Ovary (tissue), 9 donors: Measurements from ENCODE around the gene CLIC1. TPM values are rescaled to one million over a fixed set of nuclear protein-coding genes. Genes with fewer than 3 reads are reported as not detected.

Experiments used
- DNase-seq, 5 donors: peaks; one replicate each; pipeline ENCODE4 v3.0.0-alpha.2; 2019 to 2020
- H3K27ac ChIP-seq, 2 donors: fragments of 200-600 bp; one replicate each; pipeline versions ENCODE4 v1.5.1 to v1.8.0; 2019 to 2022
- H3K27me3 ChIP-seq: fragments of 200-600 bp; one replicate; pipeline ENCODE4 v1.8.0; 2022
- H3K36me3 ChIP-seq: fragments of 200-600 bp; sonication (generic); one replicate; pipeline ENCODE4 v1.5.1; 2019
- H3K4me1 ChIP-seq: one replicate; pipeline ENCODE4 v1.8.1; 2013; ENCODE audit warnings: mild to moderate bottlenecking, moderate library complexity; ENCODE audit not compliant: insufficient read depth
- H3K4me3 ChIP-seq: fragments of 200-600 bp; sonication (generic); one replicate; pipeline ENCODE4 v1.5.1; 2017
- H3K9me3 ChIP-seq, 2 donors: fragments of 200-600 bp in 1 of 2; sonication (generic) in 1 of 2; one replicate each; pipeline versions ENCODE4 v1.5.1 to v1.8.1; 2013 to 2019; ENCODE audit warnings: mild to moderate bottlenecking in 1 of 2, moderate library complexity in 1 of 2
- EP300 ChIP-seq: sonication (generic); formaldehyde crosslinking; IDR thresholded peaks from one replicate; pipeline ENCODE4 v1.6.1; 2017; ENCODE audit warnings: antibody characterized with exemption
- POLR2A ChIP-seq: fragments of 450-650 bp; IDR thresholded peaks from one replicate; pipeline ENCODE4 v1.6.1; 2017; ENCODE audit warnings: antibody characterized with exemption, mild to moderate bottlenecking, moderate library complexity
- WGBS, 3 donors: extraction: QIAGEN DNeasy Blood & Tissue Kit in 1 of 3; methylation state at CpG; one replicate each; pipeline versions ENCODE4 v1.1.5 to v1.1.7; 2013 to 2017; 5-methylcytosine and 5-hydroxymethylcytosine counted together
- intact Hi-C, 4 donors: fragments of 100-400 bp; cut with DNase I; formaldehyde crosslinking; loops; one replicate each; pipeline versions ENCODE4 v1.11.0 to v1.15.1; 2022 to 2023
- polyA plus RNA-seq, 2 donors: library from polyadenylated mRNA; stranded (reverse); fragments of 200-250 nt in 1 of 2; fragments of 350-450 nt in 1 of 2; fragmentation: Illumina TruSeq in 1 of 2; extraction: RNeasy Lipid Tissue Mini Kit (QIAGEN cat#74804) in 1 of 2; gene quantifications; one replicate each; pipeline ENCODE4 v1.2.3, GENCODE V29; 2013 to 2014
- total RNA-seq, 7 donors: library from RNA; depleted of rRNA in 2 of 7; stranded (reverse); fragments of >200 nt in 2 of 7; fragmentation: NEBNext Ultra II Directional in 3 of 7; extraction: Animal tissue kit (Norgen Biotek cat#: 25700) in 3 of 7; gene quantifications; one replicate each; pipeline versions ENCODE4 v1.1.0 to v1.2.4, GENCODE V29; 2016 to 2023
- TF ChIP-seq, protein P1 (sequence below), 3 donors: fragments of 450-650 bp in 2 of 3; fragments of 200-600 bp in 1 of 3; IDR thresholded peaks; one replicate each; pipeline versions ENCODE4 v1.5.1 to v1.8.0; 2016 to 2022; ENCODE audit warnings: antibody characterized with exemption in 3 of 3, mild to moderate bottlenecking in 1 of 3
- donor health status: DM: no; HTN: no; CAD: no; lungs with moderate emphysema.
- donor health status: DM: no; HTN: no; CAD: no.
- donor health status: Bipolar disorder and iron deficiency.
- donor health status: DM: yes; HTN: yes; CAD: no.
- donor health status: DM: no; HTN: no; CAD: no.
- donor health status: DM: yes; HTN: yes; CAD: no.

The CLIC1 gene
- total and polyA plus RNA-seq, 9 donors, result 128 to 473 (median 185) TPM

DNA sequence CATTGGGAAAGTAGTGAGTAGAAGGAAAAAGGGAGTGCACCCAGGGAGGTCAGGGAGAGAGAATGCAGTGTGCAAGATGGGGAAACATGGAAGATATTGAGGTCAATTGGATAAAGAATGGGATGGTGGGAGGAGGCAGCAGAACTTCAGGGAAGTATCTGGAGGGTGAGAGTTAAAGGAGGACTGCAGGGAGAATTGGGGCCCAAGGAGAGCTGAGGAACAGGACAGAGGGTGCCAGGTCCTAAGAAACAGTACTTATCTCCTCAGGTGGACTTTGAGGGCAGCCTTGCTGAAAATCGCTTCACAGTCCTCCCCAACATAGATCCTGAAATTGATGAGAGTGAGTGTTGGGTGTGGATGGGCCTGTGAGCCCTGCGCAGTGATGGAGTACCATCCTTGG, 22.0 kb upstream of the CLIC1 start:
- Histone ChIP-seq H3K27ac (no peak overlapping the region), H3K27me3 (no peaks in the 10 kb centered on the region), H3K9me3 (no peaks in the 10 kb centered on the region), H3K4me3 (no peak overlapping the region), H3K4me1 (no peaks in the 10 kb centered on the region), H3K36me3 (no peaks in the 10 kb centered on the region)
- TF ChIP-seq EP300, result no peak
- no peak for TF ChIP-seq POLR2A
- TF ChIP-seq, protein P1, sequence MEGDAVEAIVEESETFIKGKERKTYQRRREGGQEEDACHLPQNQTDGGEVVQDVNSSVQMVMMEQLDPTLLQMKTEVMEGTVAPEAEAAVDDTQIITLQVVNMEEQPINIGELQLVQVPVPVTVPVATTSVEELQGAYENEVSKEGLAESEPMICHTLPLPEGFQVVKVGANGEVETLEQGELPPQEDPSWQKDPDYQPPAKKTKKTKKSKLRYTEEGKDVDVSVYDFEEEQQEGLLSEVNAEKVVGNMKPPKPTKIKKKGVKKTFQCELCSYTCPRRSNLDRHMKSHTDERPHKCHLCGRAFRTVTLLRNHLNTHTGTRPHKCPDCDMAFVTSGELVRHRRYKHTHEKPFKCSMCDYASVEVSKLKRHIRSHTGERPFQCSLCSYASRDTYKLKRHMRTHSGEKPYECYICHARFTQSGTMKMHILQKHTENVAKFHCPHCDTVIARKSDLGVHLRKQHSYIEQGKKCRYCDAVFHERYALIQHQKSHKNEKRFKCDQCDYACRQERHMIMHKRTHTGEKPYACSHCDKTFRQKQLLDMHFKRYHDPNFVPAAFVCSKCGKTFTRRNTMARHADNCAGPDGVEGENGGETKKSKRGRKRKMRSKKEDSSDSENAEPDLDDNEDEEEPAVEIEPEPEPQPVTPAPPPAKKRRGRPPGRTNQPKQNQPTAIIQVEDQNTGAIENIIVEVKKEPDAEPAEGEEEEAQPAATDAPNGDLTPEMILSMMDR (IDR thresholded peaks at IDR 0.05), result no peak
- 93 to 98% (median 97%) methylated on average over 2 of the region's 2 CpGs for WGBS, 3 donors
- intact Hi-C loops, result no loop called here
- DNase-seq, result no peak

DNA sequence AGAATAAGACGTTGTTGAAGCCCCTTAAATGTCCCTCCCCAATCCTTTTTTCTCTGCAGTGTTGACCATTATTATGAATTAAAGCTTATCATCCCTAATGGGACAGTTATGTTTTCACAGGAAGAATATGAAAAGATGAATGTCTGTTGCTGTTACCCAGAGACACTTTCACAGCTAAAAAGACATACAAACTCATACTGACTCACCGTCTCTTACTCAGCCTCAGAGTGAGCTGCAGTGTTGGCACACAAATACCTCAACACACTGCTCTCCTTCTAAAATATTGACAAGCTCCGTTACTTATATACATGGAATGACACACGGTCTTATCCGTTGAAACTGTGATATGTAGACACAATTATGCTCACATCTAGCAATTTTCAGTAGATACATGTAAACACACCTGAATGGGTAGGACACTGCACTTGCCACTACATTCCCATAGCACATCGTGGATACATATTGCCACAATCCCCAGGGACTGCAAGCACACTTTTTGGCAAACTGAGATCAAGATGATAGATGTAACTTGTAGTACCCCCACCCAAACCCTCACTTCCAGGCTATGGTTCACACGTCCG, 16.5 kb upstream of the CLIC1 start:
- H3K27ac ChIP-seq, result no peak overlapping the region
- no peaks in the 10 kb centered on the region for H3K4me1 ChIP-seq
- no peak for DNase-seq
- H3K36me3 ChIP-seq, result no peaks in the 10 kb centered on the region
- no peak for TF ChIP-seq EP300
- no peaks in the 10 kb centered on the region for H3K27me3 ChIP-seq
- intact Hi-C loops, result no loop called here
- no peaks in the 10 kb centered on the region for H3K9me3 ChIP-seq
- WGBS, 3 donors, result 57 to 64% (median 58%) methylated on average over 8 of the region's 8 CpGs
- H3K4me3 ChIP-seq, result no peak overlapping the region

DNA sequence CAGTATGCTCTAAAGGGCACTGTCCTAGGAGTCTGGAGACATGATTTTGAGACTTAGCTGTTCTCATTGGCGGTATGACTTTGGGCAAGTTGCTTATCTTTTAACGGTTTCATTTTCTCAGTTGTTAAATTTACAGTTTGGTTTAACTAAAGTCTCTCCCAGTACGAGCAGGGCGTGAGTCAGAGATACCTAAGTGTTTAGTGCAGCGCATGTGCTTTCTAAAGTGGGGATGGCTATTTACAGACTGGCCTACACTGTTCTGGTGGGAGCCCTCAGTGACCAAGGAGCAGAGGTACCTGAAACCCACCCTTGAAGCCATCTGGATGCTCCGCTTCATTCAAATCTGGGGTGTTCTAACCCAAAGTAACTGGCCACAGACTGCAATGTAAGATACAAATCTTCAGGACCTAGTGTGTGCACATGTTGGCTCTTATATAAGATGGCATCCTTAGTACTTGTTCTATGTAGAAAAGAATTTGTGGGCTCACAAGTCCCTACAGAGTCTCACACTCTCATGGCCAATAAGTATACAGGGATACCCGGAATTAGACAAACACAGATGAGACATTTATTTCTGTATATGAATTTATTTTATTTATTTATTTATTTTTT, 14.2 kb upstream of the CLIC1 start:
- H3K9me3 ChIP-seq, result no peaks in the 10 kb centered on the region
- no peaks in the 10 kb centered on the region for H3K36me3 ChIP-seq
- H3K27me3 ChIP-seq, result no peaks in the 10 kb centered on the region
- DNase-seq, result no peak
- WGBS, 3 donors, result 74 to 82% (median 81%) methylated on average over 7 of the region's 7 CpGs
- TF ChIP-seq, protein P1 (IDR thresholded peaks at IDR 0.05), result no peak
- TF ChIP-seq POLR2A (no peak), EP300 (no peak)
- intact Hi-C loops, result loop anchor here in 1 of 4 donors (2.0 kb wide), 1 partner anchor 36 kb away; no protein-coding TSS in a partner anchor
- H3K4me1 ChIP-seq, result peaks cover 2% of the 10 kb centered on the region
- H3K4me3 ChIP-seq, result no peak overlapping the region
- no peak overlapping the region for H3K27ac ChIP-seq

DNA sequence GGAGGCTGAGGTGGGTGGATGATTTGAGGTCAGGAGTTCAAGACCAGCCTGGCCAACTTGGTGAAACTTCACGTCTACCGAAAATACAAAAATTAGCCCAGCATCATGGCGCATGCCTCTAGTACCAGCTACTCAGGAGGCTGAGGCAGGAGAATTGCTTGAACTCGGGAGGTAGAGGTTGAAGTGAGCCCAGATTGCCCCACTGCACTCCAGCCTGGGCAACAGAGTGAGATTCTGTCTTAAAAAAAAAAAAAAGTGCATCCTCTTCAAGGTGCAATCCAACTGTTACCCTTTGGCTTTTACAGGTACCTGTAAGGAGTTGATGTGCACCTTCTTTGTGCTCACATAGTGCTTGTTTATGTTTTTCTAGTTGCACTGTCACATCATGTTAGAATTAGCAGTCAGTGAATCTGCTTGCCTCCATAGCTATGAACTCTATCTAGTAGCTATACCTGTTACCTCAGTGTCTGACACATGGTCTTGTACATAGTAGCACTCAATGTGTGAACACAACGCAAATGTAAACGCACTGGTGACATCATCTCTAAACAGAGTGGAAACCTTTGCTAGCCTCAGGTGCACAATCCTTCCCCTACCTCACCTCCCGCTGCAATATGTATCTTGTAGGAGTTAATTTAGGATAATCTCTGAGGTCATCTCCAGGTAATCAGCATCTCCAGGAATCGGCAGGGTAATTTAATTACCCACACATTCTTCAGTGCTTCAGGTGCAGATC, 13.1 kb upstream of the CLIC1 start:
- DNase-seq, result no peak
- no peak overlapping the region for H3K4me3 ChIP-seq
- no peaks in the 10 kb centered on the region for H3K36me3 ChIP-seq
- intact Hi-C loops, result loop anchor here in 1 of 4 donors (2.0 kb wide), 1 partner anchor 37 kb away; no protein-coding TSS in a partner anchor
- peaks cover 2% of the 10 kb centered on the region for H3K4me1 ChIP-seq
- no peaks in the 10 kb centered on the region for H3K9me3 ChIP-seq
- 88 to 89% (median 89%) methylated on average over 8 of the region's 8 CpGs for whole genome bisulfite sequencing, 3 donors
- no peaks in the 10 kb centered on the region for H3K27me3 ChIP-seq
- TF ChIP-seq, protein P1 (IDR thresholded peaks at IDR 0.05), result no peak
- TF ChIP-seq POLR2A, result no peak
- no peak for TF ChIP-seq EP300
- no peak overlapping the region for H3K27ac ChIP-seq

DNA sequence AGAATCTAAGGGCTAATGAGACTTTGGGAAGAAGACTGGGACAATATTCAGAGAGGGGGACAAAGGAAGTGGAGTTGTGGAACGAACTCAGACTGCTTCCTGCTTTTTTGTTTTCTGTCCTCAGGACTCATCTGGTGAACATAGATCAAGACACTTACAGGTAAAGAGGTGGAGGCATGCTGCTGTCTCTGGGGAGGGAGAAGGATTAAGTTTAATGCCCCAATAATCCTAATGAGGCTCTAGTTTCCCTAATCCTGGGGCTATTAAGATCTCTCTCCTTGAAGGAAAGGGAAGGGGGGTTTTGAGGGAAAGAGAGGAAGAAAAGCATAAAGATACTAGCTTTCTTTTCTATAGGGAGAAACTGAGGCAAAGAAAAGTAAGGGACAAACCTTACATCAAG, 8.1 kb upstream of the CLIC1 start:
- TF ChIP-seq, protein P1 (IDR thresholded peaks at IDR 0.05), result no peak
- no peak for TF ChIP-seq POLR2A
- TF ChIP-seq EP300, result no peak
- Histone ChIP-seq H3K4me1 (peaks cover 2% of the 10 kb centered on the region), H3K36me3 (no peaks in the 10 kb centered on the region), H3K9me3 (no peaks in the 10 kb centered on the region), H3K27ac (no peak overlapping the region), H3K27me3 (no peaks in the 10 kb centered on the region), H3K4me3 (no peak overlapping the region)
- DNase-seq, result no peak
- WGBS, 3 donors, result 57 to 73% (median 59%) methylated on average over 1 of the region's 1 CpG
- intact Hi-C loops, result loop anchor here in 1 of 4 donors (5.0 kb wide), 1 partner anchor 38 kb away; no protein-coding TSS in a partner anchor
